ENCODE results near the gene NEDD4. TPM values are rescaled to one million over a fixed set of nuclear protein-coding genes. Genes with fewer than 3 reads are reported as not detected.

The NEDD4 gene
- total RNA-seq, result 10 to 100 TPM in 5 of 9 donors, 1 to 10 TPM in 4; 5.9 to 20.5 (median 12.1) TPM
- 1 to 10 TPM; 2.5 to 9.6 (median 3.2) TPM for polyA plus RNA-seq
- long read RNA-seq, donor 1, full-length matches to known transcripts, result 1 of 1 reads
- long read RNA-seq, donor 1, partial matches to known transcripts, result 0 of 1 reads
- long read RNA-seq, donor 1, other reads (novel, unspliced or antisense), result 0 of 1 reads
- long read RNA-seq, donor 2, result 0 reads
- long read RNA-seq, donor 3, result 0 reads
- long read RNA-seq, donor 4, partial matches to known transcripts, result 1 of 1 reads
- long read RNA-seq, donor 4, other reads (novel, unspliced or antisense), result 0 of 1 reads
- long read RNA-seq, donor 5, full-length matches to known transcripts, result 9 of 14 reads
- long read RNA-seq, donor 5, partial matches to known transcripts, result 0 of 14 reads
- long read RNA-seq, donor 5, other reads (novel, unspliced or antisense), result 5 of 14 reads
- long read RNA-seq, donor 6, full-length matches to known transcripts, result 1 of 3 reads
- long read RNA-seq, donor 6, partial matches to known transcripts, result 0 of 3 reads
- long read RNA-seq, donor 6, other reads (novel, unspliced or antisense), result 2 of 3 reads
- long read RNA-seq, donor 7, result 0 reads
- long read RNA-seq, donor 8, result 0 reads
- long read RNA-seq, donor 9, full-length matches to known transcripts, result 2 of 2 reads
- long read RNA-seq, donor 9, partial matches to known transcripts, result 0 of 2 reads
- long read RNA-seq, donor 9, other reads (novel, unspliced or antisense), result 0 of 2 reads
- long read RNA-seq, donor 10, result 0 reads

DNA sequence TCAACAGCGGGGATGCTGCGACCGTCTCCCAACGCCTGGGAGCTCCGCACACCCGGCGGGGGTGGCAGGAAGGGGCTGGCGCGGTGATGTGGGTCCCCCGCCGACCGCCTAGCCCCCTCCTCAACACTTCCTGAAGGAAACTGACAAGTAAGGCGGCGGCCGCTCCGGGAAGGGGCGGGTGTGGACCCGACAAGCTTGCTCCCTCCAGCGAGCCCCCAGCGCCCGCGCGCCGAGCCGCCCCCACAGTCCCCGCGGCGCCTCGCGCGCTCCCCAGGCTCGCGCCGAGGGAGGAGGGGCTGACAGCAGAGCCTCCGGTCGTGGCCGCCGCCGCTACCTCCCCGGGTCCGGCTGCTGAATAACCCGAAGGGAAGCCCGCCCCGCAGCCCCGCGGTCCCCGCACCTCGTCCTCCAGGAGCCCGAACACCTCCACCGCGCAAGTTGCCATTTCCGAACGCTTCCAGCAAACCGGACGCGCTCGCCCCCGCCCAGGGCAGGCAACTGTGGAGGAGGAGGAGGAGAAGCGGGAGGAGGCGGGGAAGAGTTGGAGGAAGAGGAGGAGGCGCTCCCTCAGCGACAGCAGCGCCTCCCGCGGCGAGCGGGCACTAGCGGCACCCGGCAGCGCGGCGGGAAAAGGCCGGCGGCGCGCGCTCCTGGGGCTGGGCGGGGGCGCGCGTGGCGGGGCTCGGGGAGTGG is at the start of gene NEDD4:
Gene NEDD4 (minus strand): TSS at position 502 of the 693 bp plus-strand sequence. CDS start 57 bp downstream, at position 445.
- intact Hi-C loops (cut with DNase I), result no loop called here
- TF ChIP-seq POLR2A (IDR thresholded peaks at IDR 0.05), result peak; percentile 29 to 59
- TF ChIP-seq, protein P1, sequence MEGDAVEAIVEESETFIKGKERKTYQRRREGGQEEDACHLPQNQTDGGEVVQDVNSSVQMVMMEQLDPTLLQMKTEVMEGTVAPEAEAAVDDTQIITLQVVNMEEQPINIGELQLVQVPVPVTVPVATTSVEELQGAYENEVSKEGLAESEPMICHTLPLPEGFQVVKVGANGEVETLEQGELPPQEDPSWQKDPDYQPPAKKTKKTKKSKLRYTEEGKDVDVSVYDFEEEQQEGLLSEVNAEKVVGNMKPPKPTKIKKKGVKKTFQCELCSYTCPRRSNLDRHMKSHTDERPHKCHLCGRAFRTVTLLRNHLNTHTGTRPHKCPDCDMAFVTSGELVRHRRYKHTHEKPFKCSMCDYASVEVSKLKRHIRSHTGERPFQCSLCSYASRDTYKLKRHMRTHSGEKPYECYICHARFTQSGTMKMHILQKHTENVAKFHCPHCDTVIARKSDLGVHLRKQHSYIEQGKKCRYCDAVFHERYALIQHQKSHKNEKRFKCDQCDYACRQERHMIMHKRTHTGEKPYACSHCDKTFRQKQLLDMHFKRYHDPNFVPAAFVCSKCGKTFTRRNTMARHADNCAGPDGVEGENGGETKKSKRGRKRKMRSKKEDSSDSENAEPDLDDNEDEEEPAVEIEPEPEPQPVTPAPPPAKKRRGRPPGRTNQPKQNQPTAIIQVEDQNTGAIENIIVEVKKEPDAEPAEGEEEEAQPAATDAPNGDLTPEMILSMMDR (IDR thresholded peaks at IDR 0.05), result peak in 5 of 6 experiments; percentile 24 to 56 (median 47)
- 0% methylated on average over 3 to 83 of the region's 83 CpGs for WGBS, 4 donors

DNA sequence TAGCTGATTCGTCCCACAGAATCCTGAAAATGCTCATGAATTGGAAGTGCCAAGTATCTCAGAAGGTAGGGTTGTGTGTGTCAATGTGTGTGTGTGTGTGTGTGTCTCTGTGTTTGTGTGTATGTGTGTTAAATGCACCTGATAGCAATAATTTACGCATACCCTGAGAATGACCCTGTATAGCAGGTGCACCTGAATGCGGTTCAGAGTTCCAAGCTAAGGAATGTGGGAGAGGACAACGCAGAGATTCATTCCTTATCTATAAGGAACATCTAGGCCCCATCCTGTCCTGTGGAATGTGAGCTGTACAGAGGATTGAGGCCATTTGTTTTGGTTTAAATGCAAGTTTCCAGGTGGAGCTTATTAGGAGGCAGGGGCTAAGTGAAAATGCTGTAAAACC is 49.1 kb upstream of the NEDD4 start:
- Histone ChIP-seq H3K27ac (no peak overlapping the region), H3K36me3 (replicated peaks in 1 of 2) (no peaks in the 10 kb centered on the region), H3K4me3 (no peak overlapping the region), H3K4me1 (replicated peaks in 1 of 2) (peaks cover 0 to 7% of the 10 kb centered on the region in 2 donors), H3K27me3 (no peaks in the 10 kb centered on the region), H3K9me3 (replicated peaks in 1 of 3) (no peaks in the 10 kb centered on the region)
- no peak for DNase-seq
- no peak for TF ChIP-seq POLR2A (IDR thresholded peaks at IDR 0.05)
- TF ChIP-seq, protein P1 (IDR thresholded peaks at IDR 0.05), result no peak
- 73 to 85% (median 81%) methylated on average over 4 of the region's 4 CpGs for WGBS, 4 donors
- intact Hi-C loops (cut with DNase I), result no loop called here

More for the DNA sequence above, at the start of gene NEDD4:
- peak within 1 kb of the TSS; percentile 77 to 99 (median 80) for H3K4me3 ChIP-seq
- no peaks in the 10 kb centered on the region for H3K9me3 ChIP-seq (replicated peaks in 1 of 3)
- DNase-seq, result peak; percentile 82 to 90 (median 85)
- peak within 1 kb of the TSS in 4 of 5 donors; percentile 75 to 95 (median 87) for H3K27ac ChIP-seq
- H3K36me3 ChIP-seq (replicated peaks in 1 of 2), result no peaks in the 10 kb centered on the region
- H3K4me1 ChIP-seq (replicated peaks in 1 of 2), result peaks cover 0 to 14% of the 10 kb centered on the region in 2 donors
- H3K27me3 ChIP-seq, result no peaks in the 10 kb centered on the region

DNA sequence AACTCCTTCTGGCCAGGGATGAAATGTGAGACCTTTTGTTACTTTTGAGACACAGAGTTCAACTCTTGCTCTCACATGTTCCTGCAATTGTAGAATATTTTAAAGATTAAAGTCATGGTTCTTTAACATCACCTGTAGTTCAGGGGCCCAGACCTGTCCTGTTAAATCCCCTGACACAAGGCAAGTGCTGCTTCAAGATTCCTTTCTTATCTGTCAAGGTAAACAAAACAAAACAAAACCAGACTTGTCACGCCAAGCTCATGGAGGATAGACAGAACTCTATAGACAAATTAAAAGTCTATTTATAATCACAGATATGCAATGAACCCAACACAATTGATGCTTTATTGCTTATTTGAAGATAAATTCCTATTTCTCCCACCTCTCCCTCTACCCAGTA is 48.6 kb upstream of the NEDD4 start:
- intact Hi-C loops (cut with DNase I), result no loop called here
- Histone ChIP-seq H3K27ac (no peak overlapping the region), H3K9me3 (replicated peaks in 1 of 3) (no peaks in the 10 kb centered on the region), H3K4me1 (replicated peaks in 1 of 2) (peaks cover 0 to 7% of the 10 kb centered on the region in 2 donors), H3K27me3 (no peaks in the 10 kb centered on the region), H3K36me3 (replicated peaks in 1 of 2) (no peaks in the 10 kb centered on the region), H3K4me3 (no peak overlapping the region)
- WGBS, 4 donors, result 58 to 90% (median 67%) methylated on average over 1 of the region's 1 CpG
- TF ChIP-seq, protein P1 (IDR thresholded peaks at IDR 0.05), result no peak
- TF ChIP-seq POLR2A (IDR thresholded peaks at IDR 0.05), result no peak
- DNase-seq, result no peak
